Measurements from ENCODE around the gene RASSF6.

DNA sequence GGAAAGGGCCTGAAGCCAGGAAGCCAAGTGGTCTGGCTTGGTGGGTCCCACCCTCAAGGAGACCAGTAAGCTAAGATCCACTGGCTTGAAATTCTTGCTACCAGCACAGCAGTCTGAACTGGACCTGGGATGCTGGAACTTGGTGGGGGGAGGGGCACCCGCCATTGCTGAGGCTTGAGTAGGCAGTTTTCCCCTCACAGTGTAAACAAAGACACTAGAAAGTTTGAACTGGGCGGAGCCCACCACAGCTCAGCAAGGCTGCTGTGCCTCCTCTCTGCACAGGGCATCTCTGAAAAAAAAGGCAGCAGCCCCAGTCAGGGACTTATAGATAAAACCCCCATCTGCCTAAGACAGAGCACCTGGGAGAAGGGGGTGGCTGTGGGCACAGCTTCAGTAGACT, 75.6 kb downstream of the RASSF6 start:
- no peak for TF ChIP-seq CTCF (IDR thresholded peaks at IDR 0.05; ENCODE audit: insufficient read depth, low read length, poor library complexity, severe bottlenecking)
- TF ChIP-seq EZH2phosphoT487 (conservative IDR thresholded peaks at IDR 0.05; ENCODE audit: low read length), result no peak
